Inferior parietal cortex (tissue), 1 donor: ENCODE data around the gene UST.
"Not testable (repeated sequence)": the region's sequence is repeated elsewhere in the genome, so short reads cannot be mapped to it uniquely, and the experiment has no call there.

Experiments used
- DNase-seq: peaks from one replicate; pipeline ENCODE4 v3.0.0-alpha.2; 2016; ENCODE audit errors: extremely low spot score

The UST gene

DNA sequence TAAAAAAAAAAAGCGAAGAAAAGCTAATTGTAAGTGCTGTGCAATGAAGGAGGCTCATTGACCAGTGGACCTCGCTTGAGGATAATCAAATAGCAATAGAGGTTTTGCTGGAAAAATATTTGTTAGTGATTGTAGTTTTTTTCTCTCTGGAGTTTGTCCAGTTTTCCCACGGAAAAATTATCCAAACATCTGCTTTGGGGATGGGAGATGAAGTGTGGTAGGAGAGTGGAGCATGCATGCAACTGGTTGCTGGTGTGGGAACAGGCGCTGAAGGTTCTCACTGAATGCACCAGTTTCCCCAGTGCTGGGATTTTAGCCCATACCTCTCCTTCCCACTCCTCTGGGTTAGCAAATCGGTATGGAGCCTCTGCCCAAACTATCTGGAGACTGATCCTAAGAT lies 288.9 kb downstream of the UST start:
- DNase-seq = no peak

DNA sequence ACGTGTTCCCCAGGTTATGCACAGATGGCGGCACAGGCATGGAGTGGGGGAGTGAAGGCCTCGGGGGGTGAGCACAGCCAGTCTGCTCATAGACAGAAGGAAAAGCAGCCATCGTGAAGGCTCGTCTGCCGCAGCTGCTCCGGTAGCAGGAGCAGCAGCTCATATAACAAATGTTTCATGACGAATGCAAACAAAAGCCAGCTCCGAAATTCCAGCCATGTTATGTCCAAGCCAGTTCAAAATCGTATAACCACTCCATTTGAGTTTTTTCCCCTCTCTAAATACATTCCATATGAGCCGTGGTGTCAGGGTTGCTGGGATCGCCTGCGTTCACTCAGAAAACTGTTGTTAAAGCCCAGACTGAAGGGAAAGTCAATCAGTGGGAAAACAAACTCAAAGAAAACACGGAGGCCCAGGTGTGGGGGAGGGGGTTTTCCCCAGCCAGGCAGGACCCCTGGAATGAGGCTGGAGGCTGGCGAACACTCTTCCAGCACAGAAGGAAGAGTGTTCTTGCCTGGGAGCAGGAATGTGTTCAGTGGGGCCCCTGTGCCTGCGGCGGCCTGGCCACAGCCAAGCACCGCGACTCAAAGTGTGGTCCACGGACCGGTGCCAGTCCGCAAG lies 290.3 kb downstream of the UST start:
- DNase-seq = no peak

DNA sequence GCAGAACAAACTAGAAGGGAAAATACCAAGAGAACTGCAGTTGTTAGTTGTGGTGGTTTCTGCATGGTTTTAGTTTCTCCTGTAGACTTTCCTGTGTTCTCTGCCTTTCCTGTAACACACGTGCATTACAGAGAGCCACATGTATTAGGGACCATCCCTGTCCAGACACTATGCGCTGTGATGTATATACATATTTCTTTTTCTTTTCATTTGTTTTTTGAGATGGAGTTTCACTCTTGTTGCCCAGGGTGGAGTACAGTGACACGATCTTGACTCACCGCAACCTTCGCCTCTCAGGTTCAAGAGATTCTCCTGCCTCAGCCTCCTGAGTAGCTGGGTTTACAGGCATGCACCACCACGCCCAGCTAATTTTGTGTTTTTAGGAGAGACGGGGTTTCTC lies 292.2 kb downstream of the UST start:
- not testable (repeated sequence) for DNase-seq

DNA sequence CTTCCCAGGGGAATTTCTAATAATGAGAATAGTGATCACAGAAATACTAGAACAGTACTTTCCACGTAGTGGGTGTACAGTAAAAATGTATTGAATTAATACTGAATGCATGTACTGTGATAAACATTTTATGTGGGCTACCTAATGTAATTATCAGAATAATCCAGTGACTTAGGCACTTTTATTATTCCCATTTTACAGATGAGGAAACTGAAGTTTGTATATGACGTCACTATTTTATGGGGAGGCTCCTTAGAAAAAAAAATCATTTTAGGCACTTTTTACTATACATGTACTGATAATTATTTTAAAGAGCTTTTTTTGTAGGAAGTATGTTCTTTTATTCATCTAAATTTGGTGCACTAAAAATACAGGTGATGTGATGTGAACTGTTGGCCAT lies 295.1 kb downstream of the UST start:
- no peak for DNase-seq

DNA sequence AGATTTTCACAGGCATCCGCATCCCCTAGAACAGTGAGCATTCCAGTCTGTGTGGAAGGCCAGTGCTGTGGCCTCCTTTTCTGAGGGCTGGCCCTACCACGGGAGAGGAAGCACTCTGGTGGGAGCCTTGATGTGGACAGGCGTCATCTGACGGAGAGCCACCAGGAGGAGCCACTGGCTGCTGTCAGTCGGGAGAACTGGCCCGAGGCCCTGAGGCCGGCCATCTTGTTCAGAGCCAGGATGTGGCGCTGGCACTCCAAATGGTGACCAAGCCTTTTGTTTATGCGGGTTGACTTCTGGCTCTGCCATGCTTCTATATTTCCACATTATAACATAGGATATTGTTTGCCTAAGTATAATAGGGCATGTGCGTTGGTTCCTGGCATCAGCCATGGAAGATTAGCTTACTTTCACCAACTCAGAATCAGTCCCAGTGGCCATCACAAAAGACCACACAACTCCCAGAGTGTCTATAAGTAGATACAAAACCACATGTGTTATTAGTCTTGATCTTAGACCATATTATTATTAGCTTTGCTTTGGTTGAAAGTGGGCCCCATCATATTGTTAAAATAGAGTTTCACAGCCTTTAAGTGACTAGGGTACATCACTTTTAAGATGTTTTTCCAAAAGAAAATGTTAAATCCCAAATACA lies 296.8 kb downstream of the UST start:
- DNase-seq = no peak

DNA sequence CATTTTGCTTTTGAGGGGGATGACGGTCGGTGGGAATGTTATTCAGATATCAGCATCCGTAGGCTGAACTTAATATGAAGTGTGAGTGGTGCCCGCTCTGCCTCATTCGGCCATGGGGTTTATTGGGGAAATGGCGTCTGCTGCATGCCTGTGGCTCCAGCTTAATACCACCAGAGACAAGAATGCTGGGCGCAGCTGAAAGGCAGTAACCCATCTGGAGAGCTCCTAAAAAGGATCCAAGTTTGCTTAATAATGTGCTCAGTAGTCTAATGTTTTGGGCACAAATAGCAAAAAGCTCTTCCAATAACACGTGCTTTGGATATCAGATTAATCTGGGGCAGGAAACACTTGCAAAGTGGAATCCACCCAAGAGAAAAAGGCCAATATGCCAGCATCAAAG lies 297.7 kb downstream of the UST start:
- DNase-seq = no peak

DNA sequence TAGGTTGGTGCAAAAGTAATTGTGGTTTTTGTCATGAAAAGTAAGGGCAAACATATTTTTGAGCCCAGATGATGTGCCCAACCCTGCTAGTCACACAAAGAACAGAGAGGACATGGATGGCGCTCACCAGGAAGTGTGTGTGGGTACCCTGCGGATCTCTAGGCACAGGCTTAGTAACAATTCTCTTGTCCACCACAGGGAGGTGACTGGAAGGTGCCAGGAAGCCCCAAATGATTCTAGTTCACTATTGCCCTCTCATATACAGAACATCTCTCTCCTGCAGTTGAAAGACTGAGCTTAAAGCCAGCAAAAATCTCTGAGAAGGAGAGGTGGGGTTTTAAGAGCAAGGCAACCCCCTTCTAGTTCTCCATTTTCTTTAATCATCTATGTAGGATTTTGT lies 298.6 kb downstream of the UST start:
- DNase-seq = no peak

DNA sequence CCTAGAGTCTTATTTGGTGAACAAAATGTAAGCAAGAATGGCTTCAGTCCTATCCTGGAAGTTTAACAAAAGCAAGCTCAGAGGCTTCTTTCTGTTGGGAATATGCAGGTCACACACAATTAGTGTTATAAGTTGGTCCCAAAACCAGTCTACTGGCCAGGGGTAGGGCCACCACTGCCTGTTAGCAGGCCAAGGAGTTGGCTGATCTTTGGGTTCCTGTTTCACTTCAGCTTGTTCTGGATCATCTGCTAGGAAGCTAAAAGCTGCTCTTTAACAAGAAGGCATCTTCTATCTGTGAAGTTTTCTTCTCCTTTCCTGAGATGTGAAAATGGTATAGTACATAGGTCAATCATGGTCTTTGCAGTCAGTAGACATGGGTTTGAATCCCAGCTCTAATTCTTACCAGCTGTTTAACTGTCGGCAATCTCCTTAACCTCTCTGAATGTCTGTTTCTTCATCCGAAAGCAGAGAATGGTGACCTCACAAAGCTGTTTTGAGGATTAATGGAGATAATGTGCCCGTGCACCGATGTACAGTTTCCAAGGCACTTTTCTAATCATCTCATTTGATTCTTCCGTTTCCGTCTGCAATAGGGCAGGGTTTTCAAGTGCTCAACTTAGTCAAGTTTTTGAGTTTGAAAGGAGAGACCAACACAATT lies 299.5 kb downstream of the UST start:
- DNase-seq = no peak

DNA sequence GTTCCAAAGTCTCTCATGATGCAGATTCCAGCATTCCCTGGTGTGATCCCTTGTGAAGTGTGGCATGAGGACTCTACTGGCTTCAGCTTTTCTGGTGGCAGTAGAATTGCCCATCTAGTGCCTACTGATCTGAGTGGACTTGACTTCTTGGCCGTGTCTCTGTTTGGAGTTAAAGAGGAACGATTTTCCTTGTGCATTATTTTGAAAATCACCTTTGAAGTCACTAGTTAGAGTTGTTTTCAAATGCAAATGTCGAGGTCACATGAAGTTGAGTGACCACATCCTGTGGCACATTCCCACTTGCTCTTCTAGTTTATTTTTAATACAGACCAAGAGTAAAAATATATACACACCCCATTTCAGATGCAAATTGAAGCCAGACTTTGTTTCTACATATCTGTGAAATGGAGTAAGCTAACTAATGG lies 300.0 kb downstream of the UST start:
- DNase-seq = no peak

DNA sequence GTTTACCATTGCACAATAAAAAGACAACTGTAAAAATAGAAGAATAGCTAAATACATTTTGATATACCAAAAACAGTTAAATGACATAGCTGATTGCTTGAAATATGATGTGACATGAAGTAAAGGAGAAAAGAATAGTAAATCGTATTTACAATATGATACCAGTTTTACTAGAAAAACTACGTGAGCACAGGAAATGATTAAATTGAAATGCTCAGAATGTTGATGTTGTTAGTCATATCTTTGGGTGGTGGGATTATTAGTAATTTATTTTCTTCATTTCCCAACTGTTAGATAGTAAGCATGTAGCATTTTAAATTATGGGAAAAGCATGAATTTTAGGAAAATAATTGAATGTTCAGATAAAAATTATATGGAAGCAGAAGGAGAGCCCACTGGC lies 302.4 kb downstream of the UST start:
- no peak for DNase-seq

DNA sequence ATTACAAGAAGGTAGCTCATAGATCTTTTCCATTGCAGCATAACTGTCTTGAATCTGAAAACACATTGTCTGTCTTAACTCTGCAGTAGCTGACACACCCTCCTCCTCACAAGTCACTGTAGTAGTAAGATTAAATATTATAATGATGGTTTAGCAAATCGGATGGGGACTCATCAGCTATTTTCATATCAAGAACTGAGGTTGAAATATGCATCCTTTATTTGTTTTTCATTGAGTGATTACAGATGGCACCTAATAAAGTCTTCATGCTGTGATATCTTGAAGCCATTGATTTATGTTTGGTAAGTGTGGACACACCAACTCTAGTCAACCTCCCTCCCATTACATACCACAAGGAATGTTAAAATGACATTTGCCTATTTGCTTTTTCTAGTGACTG lies 303.3 kb downstream of the UST start:
- DNase-seq = no peak

DNA sequence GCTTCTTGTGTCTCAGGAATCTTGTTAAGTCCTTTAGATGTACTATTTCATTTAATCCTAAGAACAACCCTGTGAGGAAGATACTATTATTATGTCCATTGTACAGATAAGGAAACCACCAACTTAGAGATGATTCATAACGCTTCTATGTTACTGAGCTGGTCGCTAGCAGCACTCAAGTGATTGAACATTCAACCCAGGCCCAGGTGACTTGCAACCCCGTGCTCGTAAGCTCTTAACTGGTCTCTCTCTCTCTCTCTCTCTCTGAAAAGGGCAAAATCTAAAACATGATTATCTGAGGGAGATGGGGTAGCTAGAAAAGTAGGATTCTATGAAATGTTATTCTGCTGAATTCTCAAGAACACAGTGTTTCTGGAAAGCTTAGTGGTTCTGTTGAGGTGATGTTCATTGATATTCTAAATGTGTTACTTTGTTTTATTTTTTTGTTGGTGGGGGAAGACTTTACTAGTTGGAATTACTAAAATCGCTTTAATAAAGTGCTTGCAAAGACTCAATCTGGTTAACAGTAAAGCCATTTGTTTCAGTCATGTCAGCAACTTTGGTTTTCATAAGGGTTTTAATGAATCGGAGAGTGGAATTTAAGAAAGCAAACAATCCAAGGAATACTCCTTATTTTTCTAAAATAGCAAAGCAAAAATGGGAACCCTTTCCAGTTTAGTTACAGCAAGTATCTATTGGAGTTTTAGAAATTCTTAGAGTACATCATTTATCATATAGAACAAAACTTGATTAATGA lies 305.7 kb downstream of the UST start:
- DNase-seq = no peak

DNA sequence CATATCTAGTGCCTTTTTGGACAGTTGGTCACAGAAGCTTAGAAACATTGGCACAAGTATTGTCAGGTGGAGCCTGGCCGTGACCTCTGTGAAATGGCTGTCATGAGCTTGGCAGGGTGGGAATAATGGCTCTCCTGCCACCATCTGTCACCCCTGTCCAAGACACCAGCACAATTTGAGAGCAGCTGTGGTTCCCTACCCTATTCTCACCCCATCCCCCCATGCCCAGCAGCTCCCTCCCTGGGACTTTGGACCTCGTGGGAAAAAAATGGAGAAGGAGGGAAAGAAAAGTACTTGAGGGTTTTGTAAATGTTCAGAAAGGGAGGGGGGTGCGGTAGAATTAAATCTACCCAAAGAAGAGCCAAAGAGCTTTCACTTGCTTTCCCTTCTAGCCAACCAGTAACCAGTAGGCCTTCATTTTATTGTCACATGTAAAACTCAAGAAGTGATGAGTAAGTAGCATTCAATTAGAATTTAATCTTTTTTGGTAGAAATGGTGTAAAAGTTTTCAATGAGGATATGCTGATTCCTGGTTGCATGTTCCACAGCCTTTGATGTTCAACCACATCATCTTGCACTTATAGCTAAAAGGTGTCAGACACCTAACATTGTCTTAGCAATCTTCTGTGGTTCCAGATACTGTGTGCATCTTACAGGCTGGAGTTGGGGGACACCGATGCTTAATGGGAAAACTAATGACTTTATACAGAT lies 307.2 kb downstream of the UST start:
- no peak for DNase-seq

DNA sequence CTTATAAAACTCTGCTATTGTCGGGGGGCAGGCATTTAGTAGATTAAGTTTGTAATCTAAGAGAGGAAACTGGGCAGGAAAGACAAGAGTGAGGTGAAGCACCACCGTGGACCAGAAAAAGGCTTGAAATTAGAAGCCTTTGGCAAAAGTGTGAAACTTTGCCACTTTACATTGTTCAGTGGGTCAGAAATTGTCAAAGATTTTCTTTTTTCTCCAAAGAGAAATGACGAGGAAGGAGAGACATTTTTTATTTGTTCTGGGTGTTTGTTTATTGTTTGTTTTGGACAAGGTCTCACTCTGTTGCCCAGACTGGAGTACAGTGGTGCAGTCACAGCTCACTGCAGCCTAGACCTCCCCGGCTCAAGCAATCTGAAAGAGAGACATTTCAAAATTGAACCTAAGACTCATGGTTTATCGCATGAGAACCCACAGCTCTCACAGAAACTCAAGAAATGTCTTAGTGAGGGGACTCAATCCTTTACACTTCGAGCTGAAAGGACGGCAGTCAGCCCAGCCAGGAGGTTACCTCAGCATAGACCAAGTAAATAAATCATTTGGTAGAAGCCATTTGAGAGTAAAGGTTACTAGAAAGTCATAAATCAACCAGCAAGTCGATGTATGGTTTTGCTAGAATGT lies 307.8 kb downstream of the UST start:
- no peak for DNase-seq

DNA sequence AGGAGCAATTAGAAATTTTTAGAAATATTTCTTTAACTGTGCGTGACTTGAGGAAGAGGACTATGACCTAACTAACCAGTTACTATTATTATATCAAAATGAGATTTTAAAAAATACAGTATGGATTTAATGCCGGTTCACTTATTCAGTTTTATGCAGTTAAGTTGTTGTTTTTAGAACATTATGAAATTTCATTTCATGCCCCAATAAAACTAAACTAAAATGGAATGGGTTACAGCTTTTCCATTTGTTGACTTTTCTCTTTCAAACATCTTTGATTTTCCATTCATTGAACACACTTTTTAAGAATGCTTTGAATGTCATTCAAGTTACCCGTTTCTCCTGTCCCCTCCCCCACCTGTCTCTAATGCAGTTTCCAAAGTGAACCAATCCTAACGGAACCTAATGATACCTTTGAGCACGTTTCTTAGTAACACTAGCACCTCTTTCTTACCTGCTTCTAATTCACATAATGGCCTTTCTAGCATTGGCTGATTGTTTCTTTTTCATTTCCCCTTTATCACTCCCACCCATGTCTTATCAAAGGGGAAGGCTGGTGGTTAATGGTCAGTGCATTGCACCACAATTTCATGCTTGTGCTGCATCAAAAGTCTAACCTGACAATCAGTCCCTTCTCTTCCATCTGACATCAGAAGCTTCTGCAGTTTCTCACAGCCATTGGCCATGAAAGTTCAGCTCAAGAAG lies 308.5 kb downstream of the UST start:
- DNase-seq = no peak

DNA sequence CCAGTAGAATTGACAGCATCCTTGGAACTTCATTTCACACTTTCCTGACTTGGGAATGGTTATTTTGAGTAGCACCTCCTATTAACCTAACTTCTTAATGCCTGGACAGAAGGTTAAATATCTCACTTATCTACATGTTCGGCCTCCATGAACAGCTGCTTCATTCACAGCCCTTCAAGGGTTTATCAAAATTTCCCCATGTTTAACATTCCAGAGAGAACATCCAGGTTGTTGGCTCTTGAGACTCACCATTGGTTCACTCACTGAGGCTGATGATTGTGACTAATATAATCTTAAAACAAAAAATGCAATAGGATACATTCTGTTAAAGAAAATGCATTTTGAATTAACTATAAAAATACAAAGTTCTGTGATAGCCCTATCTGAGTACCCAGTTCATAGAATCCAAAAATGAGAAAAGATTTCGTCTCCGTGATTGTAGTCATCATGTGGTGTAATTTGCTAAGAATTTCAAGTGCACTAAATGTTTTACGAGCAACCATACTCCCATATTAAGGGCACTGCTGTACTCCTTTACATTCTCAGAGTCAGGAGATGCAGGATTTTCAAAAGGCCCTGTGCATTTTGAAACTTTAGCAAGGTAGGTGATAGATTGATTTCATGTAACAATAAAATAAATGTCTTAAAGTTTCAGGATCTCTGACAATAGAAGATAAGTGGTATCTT lies 310.1 kb downstream of the UST start:
- no peak for DNase-seq

DNA sequence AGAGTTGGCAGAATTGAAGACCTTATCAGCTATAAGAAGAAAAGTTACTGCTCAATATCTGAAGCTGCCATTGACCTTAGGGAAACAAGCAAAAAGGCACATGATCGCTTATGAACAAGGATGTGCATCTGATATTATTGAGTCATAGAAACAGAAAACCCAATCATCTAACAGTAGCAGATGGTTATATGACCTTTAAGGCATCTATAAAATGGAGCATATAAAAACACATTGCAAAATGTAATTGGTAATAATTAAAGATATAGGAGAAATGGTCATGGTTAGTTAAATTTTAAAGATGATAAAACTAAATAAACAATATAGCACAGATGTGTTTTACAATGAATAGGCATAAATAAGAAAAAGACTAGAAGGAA lies 310.6 kb downstream of the UST start:
- DNase-seq = no peak

DNA sequence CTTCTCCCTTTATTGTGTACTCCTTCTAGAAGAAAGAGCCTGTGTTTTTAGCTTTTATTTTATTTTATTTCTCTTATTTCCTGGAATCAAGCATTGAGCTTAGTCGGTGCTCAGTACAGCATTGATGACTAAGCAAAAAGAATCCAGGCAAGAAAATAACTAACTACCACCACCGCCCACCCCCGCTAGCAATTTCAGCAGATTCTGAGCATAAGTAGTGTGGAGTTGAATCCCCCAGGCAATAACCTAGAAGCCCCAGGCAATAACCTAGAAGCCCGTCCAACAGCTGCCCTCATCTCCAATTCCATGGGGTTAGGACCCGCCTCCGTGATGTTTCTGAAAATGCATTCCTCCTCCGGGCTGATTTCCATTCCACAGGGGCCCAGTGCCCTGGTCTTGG lies 312.7 kb downstream of the UST start:
- DNase-seq = no peak

DNA sequence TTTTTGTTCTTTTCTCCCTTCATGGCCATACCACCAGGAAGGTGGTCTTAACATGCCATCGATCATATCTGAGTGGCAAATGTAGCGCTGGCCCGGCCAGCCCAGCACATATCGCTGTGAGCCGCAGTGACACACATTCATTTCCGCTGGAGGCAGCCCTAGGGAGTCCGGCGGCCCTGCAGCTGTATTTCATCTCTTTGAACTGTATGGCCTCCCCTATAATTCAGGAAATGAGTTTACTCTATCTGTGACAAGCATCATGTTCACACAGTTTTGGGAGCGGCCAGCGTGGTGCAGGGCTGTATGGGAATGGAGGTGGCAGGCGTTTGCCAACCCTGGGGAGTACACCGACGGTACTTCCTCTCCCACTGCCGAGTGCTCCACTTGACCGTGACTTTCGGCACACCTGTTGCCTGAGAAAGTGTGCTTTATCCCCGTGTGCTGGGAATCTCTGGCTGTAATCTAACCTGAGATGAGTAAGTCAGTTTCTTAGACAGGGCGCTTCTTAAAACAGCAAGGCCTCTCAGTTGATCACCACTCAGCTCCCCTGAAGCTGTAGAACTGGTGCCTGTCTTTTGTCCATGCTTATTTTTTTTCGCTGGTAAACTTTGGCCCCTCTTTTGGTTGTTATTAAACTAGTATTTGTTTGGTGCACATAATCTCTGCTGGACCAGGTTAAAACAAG lies 313.6 kb downstream of the UST start:
- DNase-seq = no peak
